NCI-H526 treated with DMSO at 0.1 percent for 48 hours (cell line): ENCODE data around the gene GRK5.

Experiments
- DNase-seq: peaks from one replicate; lab custom pipeline; 2025; lab: John Stamatoyannopoulos, UW

The GRK5 gene

DNA sequence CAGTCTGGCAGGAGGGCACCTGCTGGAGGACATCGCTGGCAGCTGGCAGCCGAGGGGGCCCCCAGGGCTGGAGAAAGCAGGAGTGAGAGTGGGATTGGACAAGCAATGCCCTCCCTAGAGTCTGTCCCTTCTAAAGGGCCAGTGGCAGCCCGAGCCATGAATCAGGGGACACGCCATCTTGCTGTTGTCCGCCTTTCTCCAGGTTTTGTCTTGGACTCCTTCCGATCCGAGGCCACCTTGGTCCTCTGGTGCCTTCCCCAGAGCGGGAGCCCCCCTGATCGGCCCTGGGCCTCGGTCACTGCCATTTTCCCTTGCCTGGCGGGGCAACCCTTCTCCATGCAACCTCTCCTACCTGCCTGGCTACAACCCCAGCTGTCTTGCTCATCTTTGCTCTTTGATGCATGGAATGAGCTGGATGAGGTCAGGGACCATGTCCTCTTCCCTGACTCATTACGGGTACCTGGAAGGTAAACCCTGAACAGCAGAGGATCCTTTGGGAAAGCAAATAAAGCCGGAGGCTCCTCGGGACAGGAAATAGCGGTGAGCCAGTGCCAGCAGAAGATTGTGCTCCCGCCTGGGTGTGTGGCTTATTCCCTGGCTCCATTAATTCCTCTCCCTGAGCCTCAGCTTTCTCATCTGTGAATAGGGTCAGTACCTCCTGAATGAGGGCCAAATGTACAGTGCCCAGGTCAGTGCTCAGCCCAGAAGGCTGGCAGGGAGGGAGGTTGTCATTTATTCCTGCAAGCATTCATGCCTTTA, 112.0 kb downstream of the GRK5 start:
- no peak for DNase-seq

DNA sequence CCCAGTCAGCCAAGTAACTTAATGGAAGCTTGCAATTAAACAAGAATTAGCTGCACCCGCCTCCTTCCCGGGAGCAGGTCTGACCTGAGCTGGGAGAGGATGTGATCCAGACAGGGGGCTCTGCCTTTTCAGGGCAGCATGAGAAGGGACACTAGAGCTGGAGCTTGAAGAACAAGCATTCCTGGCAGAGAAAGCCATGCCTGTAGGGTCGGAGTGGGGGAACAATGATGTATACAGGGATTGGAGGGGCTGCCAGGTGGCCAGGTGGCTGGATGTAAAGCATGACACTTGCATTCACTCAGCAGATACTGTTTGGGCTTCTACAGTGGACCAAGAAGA, 112.5 kb downstream of the GRK5 start:
- no peak for DNase-seq

GRCh38 chr10:119320981-119321380, 113.6 kb downstream of the GRK5 start:
- DNase-seq = no peak

GRCh38 chr10:119323085-119324016, 116.0 kb downstream of the GRK5 start:
- no peak for DNase-seq

DNA sequence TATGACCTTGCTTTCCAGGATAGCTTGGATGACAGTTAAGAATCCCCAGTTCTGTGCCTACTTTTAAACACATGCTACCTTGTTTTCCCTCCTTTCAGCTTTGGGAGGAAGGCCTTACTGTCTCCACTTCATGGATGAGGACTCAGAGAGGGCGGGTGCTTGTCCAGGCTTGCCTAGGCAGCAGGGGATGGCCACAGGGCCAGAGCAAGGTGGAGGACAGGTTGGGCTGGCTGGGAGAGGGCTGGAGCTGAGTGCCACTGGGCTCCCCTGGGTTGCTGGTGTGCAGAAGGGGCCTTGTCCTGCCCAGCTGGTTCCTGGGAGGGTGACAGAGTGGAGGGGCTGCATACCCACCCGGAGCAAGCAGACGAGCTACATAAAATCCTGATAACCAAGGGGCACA, 117.8 kb downstream of the GRK5 start:
- DNase-seq = no peak

DNA sequence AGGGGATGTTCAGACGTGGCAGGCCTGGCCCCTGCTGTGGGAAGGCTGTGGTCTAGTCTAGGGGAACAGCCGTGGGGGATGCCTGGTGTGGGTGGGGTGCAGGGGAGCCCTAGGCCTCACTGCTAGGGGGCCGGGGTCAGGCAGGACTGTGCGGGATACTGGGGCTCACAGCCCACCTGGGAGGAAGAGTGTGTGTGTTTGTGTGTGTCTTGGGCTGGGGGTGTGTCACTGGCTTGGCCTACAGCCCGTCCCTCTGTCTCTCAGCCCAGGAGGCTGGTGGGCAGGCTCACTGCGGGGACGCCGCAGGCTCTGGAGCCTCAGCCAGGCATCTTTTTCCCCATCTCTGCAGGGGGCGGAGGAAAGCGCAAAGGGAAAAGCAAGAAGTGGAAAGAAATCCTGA, 118.8 kb downstream of the GRK5 start:
- DNase-seq = no peak

DNA sequence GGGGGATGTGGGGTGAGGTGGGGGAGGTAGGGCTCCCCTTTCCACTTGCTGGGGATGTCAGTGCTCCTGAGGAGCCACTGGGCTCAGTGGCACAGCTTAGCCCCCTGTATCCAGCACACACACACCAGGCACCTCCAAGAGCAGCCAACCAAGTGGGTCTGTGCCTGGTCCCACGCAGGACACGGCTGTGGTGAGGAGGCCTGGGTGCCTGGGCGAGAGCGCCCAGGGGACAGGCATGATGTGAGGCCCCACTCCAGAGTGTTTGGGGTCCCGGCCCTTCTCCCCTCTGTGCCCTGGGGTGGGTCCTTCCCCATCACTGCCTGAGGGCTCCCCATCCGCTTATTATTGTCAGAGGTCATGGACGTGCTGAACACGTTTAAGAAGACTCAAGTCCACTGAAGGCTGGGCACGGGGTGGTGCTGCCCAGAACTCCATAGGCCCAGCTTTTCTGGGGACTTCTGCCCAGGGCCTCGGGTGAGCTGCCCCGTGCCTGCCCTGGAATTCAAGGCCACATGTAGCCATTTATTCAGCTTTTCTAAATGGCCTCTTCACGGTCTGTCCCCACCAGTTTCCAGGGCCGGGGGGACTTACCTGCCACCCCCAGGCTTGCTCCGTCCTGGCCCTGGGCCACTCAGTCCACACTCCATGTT, 119.8 kb downstream of the GRK5 start:
- DNase-seq = no peak

- DNase-seq = no peak
Observed at GRCh38 chr10:119328223-119328622, 120.9 kb downstream of the GRK5 start.

DNA sequence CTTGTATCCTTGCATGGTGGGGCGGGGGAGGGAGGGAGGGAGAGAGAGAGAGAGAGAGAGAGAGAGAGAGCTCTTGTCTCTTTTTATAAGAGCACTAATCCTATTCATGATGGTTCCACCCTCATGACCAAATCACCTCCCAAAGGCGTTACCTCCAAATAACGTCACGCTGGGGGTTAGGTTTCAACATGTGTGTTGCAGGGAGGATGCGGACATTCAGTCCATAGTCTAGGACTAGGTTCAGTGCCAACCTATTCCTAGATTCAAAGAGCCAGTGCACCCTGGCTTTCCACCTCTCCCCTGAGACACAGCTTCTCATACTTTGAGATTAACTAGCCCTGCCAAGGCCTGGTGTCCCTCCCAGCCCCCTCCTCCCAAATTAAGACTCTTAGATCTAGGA, 123.0 kb downstream of the GRK5 start:
- DNase-seq = no peak

GRCh38 chr10:119331061-119331460, 123.7 kb downstream of the GRK5 start:
- no peak for DNase-seq

DNA sequence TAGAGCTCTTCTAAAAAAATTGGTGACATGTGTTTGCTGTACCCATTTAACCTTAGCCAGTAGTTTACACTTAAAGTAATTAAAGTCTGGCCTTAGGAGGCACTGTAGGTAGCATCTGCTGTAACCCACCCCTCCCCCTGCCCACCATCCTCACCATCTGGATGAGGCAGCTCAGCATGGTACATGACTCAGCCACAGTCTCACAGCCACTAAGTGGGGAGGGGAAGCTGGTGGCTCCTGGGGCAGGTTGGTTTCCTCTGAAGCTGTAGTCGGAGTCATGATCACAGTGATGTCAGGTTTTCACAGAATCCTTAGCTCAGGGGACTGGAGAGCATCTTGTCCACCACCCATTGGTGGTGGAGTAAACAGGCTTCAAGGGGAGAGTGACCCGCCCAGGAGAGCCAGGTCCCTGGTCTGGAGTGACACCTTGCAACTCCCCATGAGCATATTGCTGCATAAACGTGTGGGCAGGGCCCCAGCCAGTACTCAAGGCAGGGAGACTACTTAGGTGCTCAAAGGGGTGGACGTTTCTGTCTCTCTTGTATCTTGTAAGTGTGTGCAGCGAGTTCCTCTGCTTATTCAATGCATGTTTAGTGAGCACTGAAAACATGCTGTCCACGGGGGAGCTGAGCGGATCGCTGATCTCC, 125.9 kb downstream of the GRK5 start:
- DNase-seq = no peak

DNA sequence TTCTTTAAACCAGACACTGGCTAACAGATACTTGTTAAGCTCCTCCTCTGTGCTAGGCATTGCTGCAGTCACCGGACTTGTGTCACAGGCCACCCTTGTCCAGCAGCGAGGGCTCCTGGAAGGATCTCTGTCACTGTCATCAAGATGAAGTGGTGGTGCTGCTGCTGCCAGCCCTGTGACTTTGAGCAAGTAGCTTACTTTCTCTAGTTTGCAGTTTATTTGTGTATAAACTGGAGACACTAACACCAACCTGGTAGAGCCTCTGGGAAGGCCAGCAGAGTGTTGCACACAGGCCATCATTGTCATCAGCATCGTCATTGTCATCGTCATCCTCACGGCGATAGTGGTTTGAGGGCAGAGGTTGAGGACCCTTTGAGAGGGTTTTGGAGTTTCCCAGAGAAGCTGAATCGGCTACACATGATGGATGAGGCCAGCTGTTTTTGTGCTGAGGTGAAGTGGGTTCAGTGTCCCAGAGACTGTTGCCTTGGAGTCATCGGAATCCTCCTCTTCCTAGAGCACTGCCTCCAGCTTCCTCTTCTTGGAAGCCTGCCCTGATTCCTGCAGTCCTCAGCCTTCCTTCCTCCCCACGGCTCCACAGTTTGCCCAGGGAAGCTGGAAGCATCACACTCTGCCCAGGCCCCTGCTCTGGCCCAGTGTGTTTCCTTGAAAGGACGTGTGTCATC, 128.4 kb downstream of the GRK5 start:
- DNase-seq = no peak

DNA sequence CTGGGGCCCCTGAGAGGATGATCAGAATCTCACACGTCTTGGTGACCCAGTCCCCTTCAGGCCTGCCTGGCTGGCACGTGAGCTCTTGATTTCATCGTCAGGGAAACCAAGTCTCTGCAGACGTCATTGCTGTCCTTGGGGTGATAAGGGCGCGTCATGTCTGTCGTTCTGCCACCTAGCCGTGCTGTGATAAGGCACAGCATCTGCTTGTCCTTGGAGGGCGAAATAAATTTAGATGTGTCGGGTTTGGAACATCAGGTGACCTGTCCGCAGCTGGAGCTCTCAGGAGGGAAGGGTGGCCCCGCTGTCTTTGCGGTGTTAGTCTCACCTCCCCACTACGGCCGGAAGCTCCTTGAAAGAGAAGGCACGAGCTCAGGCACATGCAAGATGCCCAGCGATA, 129.2 kb downstream of the GRK5 start:
- no peak for DNase-seq

- DNase-seq = no peak
Observed at GRCh38 chr10:119337223-119337622, 129.9 kb downstream of the GRK5 start.

- DNase-seq = no peak
Observed at GRCh38 chr10:119337796-119338432, 130.5 kb downstream of the GRK5 start.

DNA sequence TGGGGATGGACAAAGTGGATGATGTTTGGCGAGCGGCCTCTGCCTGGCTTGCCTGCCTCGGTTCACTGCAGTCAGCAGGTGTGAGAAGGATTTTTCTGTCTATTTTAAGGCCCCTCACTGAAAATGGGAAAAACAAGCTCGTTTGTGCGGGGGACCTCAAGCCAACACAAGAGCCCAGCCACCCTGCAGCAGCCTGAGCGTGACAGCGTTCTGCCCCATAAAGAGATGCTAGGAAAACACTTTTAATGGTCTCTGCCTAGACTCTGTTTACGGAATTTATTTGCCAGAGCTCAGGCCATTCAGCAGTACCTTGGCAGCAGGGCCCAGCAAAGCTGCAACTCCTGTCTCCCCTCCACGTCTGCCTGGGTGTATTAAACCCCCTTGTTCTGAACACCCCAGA, 131.7 kb downstream of the GRK5 start:
- no peak for DNase-seq

DNA sequence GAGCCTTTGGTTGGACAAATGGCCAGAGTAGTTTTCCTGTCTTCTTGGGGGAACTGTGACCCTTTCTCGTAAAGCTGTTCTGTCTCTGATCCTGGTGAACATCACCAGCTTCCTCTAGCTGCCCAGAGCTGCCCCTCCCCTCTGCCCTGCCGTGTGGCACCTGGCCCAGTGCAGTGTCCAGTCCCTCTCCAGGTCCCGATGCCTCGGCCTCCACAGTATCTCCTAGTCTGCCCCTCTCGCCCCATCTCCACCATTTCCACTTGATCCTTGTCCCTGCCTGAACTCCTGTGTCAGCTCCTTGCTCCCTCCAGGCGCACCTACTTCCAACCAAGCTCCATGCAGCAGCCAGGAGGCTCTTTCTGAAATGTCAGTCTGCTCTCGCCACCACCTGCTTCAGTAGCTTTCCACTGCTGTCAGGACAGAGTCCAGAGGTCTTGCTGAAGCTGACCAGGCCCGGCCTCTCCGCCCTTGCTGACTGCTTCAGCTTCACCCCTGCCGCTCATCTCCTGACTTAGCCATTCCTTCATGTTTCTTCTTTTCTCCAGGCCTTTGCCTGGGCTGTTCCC, 133.6 kb downstream of the GRK5 start:
- DNase-seq = no peak

DNA sequence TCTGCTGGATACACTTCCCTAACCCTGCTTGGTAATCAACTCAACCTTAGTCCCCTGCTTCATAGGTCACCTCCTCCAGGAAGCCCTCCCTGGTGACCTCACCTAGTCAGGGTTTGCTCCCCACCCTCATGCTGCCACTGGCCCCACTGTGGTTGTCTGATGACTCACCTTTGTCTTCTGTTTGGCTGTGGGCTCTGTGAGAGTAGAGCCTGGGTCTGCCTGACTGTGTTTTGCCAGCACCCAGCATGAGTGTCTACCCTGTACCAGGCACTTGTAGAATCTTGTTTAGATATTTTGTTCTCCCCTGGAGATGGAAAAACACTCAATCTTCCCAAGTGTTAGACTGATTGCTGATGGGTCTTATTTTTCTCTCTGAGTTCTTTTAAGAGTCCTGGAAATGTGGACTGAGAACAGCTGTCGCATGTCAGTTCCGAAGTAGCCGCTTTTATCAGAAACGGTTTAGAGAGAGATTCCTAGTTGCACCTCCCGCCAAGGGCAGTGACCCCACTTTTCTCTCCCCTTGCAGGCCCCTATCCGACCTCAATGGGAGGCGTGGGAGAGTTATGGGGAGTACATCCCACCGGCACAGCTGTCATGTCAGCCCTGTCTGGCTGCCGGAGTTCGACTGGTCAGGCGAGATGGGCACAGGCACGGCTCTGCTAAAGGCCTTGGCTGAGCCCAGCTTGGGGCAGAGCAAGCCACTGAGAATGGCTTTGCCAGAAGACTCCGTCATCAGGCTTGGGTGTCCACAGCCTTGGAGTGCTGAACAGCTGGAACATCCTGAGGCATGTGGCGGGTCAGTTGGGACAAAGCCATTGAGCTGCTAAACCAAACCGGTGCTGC, 134.3 kb downstream of the GRK5 start:
- no peak for DNase-seq

DNA sequence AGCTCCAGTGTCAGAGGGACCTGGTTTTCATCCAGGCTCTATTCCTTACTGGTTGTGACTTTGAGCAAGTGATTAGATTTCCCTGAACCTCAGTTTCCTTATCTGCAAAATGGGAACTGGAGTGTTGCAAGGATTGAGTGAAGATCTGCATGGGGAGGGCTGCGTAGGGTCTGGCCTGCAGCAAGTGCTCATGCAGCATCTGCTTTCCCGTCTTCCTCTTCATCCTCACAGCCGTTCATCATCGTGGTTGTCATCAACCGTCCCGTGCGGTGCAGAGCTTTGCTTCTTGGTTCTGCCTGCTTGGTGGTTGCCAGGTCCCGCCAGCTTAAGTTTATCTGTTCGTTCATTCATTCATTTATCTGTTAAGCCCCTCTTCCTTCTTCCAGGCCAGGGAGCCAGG, 135.0 kb downstream of the GRK5 start:
- DNase-seq = no peak

DNA sequence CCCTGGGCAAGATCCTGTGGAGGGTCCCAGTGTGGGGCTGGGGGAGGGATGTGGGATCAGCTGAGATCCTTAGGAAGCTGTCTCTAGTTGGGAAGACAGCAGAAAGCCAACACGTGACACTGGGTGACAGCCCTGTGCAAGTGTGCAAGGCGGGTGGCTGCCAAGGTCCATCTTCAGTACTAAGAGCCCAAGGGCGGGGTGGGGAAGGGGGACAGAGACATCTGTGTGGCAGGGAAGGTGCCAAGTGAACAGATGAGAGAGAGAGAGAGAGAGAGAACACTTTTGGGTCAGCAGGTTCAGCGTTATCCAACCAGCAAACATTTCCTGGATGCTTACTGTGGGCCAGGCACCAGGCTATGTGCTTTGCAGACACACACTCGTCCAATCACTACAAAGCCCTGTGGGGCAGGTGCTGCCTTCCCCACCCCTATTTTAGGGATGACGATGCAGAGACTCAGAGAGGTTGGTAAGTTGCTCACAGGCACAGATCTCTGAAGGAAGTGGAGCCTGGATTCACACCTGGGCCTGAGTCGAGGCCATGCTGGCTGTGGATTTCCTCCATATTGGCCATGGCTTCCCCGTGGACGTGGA, 135.7 kb downstream of the GRK5 start:
- DNase-seq = no peak
